Spleen (tissue), 11 donors: ENCODE measurements around the gene RPL23. TPM values are rescaled to one million over a fixed set of nuclear protein-coding genes. Genes with fewer than 3 reads are reported as not detected.

Source experiments
- DNase-seq: peaks from one replicate; pipeline ENCODE4 v3.0.0-alpha.2; 2020
- H3K27ac ChIP-seq, 8 donors: fragments of 200-600 bp; sonication (generic) in 7 of 8; 1 replicate in 4 of 8; 2 replicates in 4 of 8; pipeline versions ENCODE4 v1.5.0 to v1.8.0; 2016 to 2021; ENCODE audit warnings: inconsistent platforms in 4 of 8, mild to moderate bottlenecking in 4 of 8, moderate library complexity in 1 of 8
- H3K27me3 ChIP-seq, 7 donors: fragments of 200-600 bp; sonication (generic) in 6 of 7; replicated peaks in 1 of 7; 1 replicate in 4 of 7; 2 replicates in 3 of 7; pipeline versions ENCODE4 v1.5.0 to v1.8.0; 2016 to 2021; ENCODE audit warnings: inconsistent platforms in 3 of 7, mild to moderate bottlenecking in 1 of 7
- H3K36me3 ChIP-seq, 6 donors: fragments of 200-600 bp; sonication (generic) in 5 of 6; 1 replicate in 4 of 6; 2 replicates in 2 of 6; pipeline versions ENCODE4 v1.5.0 to v1.8.0; 2016 to 2021; ENCODE audit warnings: inconsistent platforms in 2 of 6
- H3K4me1 ChIP-seq, 6 donors: fragments of 200-600 bp; sonication (generic) in 5 of 6; 1 replicate in 3 of 6; 2 replicates in 3 of 6; pipeline versions ENCODE4 v1.5.0 to v1.8.0; 2016 to 2021; ENCODE audit warnings: inconsistent platforms in 3 of 6
- H3K4me3 ChIP-seq, 8 donors: fragments of 200-600 bp; sonication (generic) in 7 of 8; 1 replicate in 4 of 8; 2 replicates in 4 of 8; pipeline versions ENCODE4 v1.5.0 to v1.8.0; 2016 to 2021; ENCODE audit warnings: inconsistent platforms in 4 of 8, mild to moderate bottlenecking in 4 of 8, moderate library complexity in 2 of 8
- H3K9me3 ChIP-seq, 8 donors: fragments of 200-600 bp; sonication (generic) in 7 of 8; 1 replicate in 4 of 8; 2 replicates in 4 of 8; pipeline versions ENCODE4 v1.5.0 to v1.8.0; 2016 to 2021; ENCODE audit warnings: inconsistent platforms in 4 of 8
- CTCF ChIP-seq, 11 experiments: fragments of 200-600 bp in 7 of 11; fragments of 450-650 bp in 4 of 11; sonication (generic) in 4 of 11; IDR thresholded peaks in 8 of 11; conservative IDR thresholded peaks in 3 of 11; 1 replicate in 7 of 11; 2 replicates in 4 of 11; pipeline versions ENCODE4 v1.4.0 to v1.8.0; 2016 to 2021; ENCODE audit warnings: antibody characterized with exemption in 11 of 11, inconsistent platforms in 4 of 11, mild to moderate bottlenecking in 1 of 11
- POLR2A ChIP-seq, 3 donors: fragments of 450-650 bp; IDR thresholded peaks; one replicate each; pipeline ENCODE4 v1.5.1; 2017; ENCODE audit warnings: antibody characterized with exemption in 3 of 3, mild to moderate bottlenecking in 1 of 3
- POLR2AphosphoS5 ChIP-seq, 3 donors: sonication (generic); formaldehyde crosslinking; IDR thresholded peaks; one replicate each; pipeline ENCODE4 v1.5.1; 2017; ENCODE audit warnings: antibody characterized with exemption in 3 of 3
- WGBS, 5 donors: extraction: QIAGEN DNeasy Blood & Tissue Kit in 3 of 5; methylation state at CpG; one replicate each; pipeline versions ENCODE4 v1.1.5 to v1.1.7; 2013 to 2018; 5-methylcytosine and 5-hydroxymethylcytosine counted together
- intact Hi-C: fragments of 100-400 bp; cut with DNase I; formaldehyde crosslinking; loops from one replicate; pipeline ENCODE4 v1.15.0; 2023; ENCODE audit warnings: low total_unique reads
- polyA plus RNA-seq, 3 donors: library from polyadenylated mRNA; stranded (reverse); fragments of 200-250 nt; gene quantifications; one replicate each; pipeline ENCODE4 v1.2.1, GENCODE V29; 2013
- total RNA-seq, 7 donors: library from RNA; depleted of rRNA in 3 of 7; stranded (reverse); fragments of >200 nt in 3 of 7; fragmentation: NEBNext Ultra II Directional in 4 of 7; extraction: Animal tissue kit (Norgen Biotek cat#: 25700) in 4 of 7; gene quantifications; one replicate each; pipeline versions ENCODE4 v1.1.0 to v1.2.1, GENCODE V29; 2016 to 2021
- donor health status: healthy with polysubstance abuse.
- donor health status: DM: no; HTN: no; CAD: no; lungs with moderate emphysema.
- donor health status: DM: no; HTN: no; CAD: no.
- donor health status: Bipolar disorder and iron deficiency.
- donor health status: healthy.
- donor health status: DM: no; HTN: no; CAD: no.
- donor health status: DM: yes; HTN: yes; CAD: no.

The RPL23 gene
- total and polyA plus RNA-seq, 10 donors: 1,006 to 6,883 (median 1,760) TPM

GRCh38 chr17:38896346-38896954, 42.9 kb upstream of the RPL23 start:
- intact Hi-C loops: no loop called here

GRCh38 chr17:38894276-38894675, 40.8 kb upstream of the RPL23 start:
- no peaks in the 10 kb centered on the region for H3K27me3 ChIP-seq
- H3K9me3 ChIP-seq: no peaks in the 10 kb centered on the region
- no peak for DNase-seq
- peaks cover 0 to 98% (median 37%) of the 10 kb centered on the region in 6 donors for H3K36me3 ChIP-seq
- H3K27ac ChIP-seq: peak overlapping the region; percentile 22 to 87 (median 75)
- H3K4me3 ChIP-seq: no peak overlapping the region
- intact Hi-C loops: no loop called here
- TF ChIP-seq POLR2AphosphoS5 (IDR thresholded peaks at IDR 0.05): no peak
- no peak for TF ChIP-seq POLR2A (IDR thresholded peaks at IDR 0.05)
- TF ChIP-seq CTCF (IDR thresholded peaks at IDR 0.05 in 8 of 11, conservative IDR thresholded peaks at IDR 0.05 in 3 of 11): no peak
- 44 to 58% (median 52%) methylated on average over 7 of the region's 7 CpGs for WGBS, 5 donors
- H3K4me1 ChIP-seq: peaks cover 72 to 100% (median 98%) of the 10 kb centered on the region in 6 donors

More at GRCh38 chr17:38896346-38896954, 42.9 kb upstream of the RPL23 start:
- TF ChIP-seq POLR2AphosphoS5 (IDR thresholded peaks at IDR 0.05) (peak in 2 of 3 donors; percentile 56 to 59), CTCF (IDR thresholded peaks at IDR 0.05 in 8 of 11, conservative IDR thresholded peaks at IDR 0.05 in 3 of 11) (no peak)
- 56 to 74% (median 62%) methylated on average over 11 to 13 of the region's 13 CpGs for WGBS, 5 donors
- peak overlapping the region in 1 of 8 donors; percentile 65 for H3K4me3 ChIP-seq
- DNase-seq: peak; percentile 78
- H3K4me1 ChIP-seq: peaks cover 85 to 100% (median 98%) of the 10 kb centered on the region in 6 donors
- H3K27ac ChIP-seq: peak overlapping the region in 7 of 8 donors; percentile 83 to 95 (median 88)
- peaks cover 0 to 98% (median 20%) of the 10 kb centered on the region in 6 donors for H3K36me3 ChIP-seq
- H3K27me3 ChIP-seq: no peaks in the 10 kb centered on the region
- H3K9me3 ChIP-seq: no peaks in the 10 kb centered on the region

DNA sequence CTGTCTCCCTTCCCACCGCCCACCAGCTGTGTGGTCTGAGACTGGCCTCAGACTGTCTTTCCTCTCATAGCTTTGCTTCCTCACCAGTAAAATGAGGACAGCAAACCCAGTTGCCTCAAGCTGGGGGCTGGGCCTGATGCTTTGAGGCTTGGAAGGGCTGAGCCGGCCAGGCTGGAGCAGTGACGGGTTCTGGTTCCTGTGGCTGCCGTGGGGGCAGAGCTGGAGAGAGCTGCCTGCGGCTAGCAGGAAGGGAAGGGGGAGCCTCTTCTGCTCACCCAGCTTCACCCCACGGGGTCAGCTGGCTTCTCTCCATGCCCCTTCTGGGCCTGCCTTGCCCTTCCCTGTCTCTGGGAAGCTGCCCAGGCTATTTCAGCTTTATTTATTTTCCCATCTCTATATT, 40.1 kb upstream of the RPL23 start:
- peak overlapping the region in 1 of 8 donors; percentile 28 for H3K4me3 ChIP-seq
- intact Hi-C loops: no loop called here
- peak overlapping the region; percentile 22 to 87 (median 75) for H3K27ac ChIP-seq
- no peaks in the 10 kb centered on the region for H3K27me3 ChIP-seq
- H3K9me3 ChIP-seq: no peaks in the 10 kb centered on the region
- H3K4me1 ChIP-seq: peaks cover 65 to 100% (median 95%) of the 10 kb centered on the region in 6 donors
- WGBS, 5 donors: 12 to 39% (median 19%) methylated on average over 6 of the region's 6 CpGs
- peaks cover 0 to 98% (median 41%) of the 10 kb centered on the region in 6 donors for H3K36me3 ChIP-seq
- DNase-seq: peak; percentile 88
- TF ChIP-seq POLR2A (IDR thresholded peaks at IDR 0.05): no peak
- peak; percentile 45 to 81 (median 67) for TF ChIP-seq POLR2AphosphoS5 (IDR thresholded peaks at IDR 0.05)

DNA sequence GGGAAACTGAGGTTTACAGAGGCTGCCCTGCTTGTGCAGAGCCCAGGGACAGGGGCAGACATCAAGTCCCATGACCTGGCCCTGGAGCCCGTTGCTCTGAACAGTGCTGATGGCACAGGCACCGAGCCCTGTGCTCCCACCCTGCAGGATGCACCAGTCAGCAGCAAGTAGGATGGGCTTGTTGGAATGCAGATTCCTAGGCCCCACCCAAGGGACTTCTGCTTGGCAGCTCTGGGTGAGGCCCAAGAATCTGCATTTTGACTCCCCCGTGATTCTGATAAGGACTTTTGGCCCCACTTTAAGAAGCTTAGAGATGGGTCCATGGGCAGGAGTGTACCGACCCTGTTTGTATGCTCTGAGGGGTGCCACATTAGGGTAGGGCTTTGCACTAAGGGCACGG, 39.6 kb upstream of the RPL23 start:
- no peaks in the 10 kb centered on the region for H3K27me3 ChIP-seq
- WGBS, 5 donors: 64 to 92% (median 67%) methylated on average over 2 to 5 of the region's 5 CpGs
- intact Hi-C loops: no loop called here

More for the DNA sequence above, 39.6 kb upstream of the RPL23 start:
- Histone ChIP-seq H3K4me1 (peaks cover 60 to 100% (median 92%) of the 10 kb centered on the region in 6 donors), H3K9me3 (no peaks in the 10 kb centered on the region), H3K36me3 (peaks cover 0 to 98% (median 43%) of the 10 kb centered on the region in 6 donors), H3K27ac (peak overlapping the region; percentile 22 to 87 (median 75)), H3K4me3 (peak overlapping the region in 1 of 8 donors; percentile 28)
- DNase-seq: no peak
- TF ChIP-seq CTCF (IDR thresholded peaks at IDR 0.05 in 8 of 11, conservative IDR thresholded peaks at IDR 0.05 in 3 of 11): no peak
- no peak for TF ChIP-seq POLR2AphosphoS5 (IDR thresholded peaks at IDR 0.05)
- no peak for TF ChIP-seq POLR2A (IDR thresholded peaks at IDR 0.05)
